Fibroblast of villous mesenchyme (primary cell): ENCODE results near the gene MUC6. TPM values are rescaled to one million over a fixed set of nuclear protein-coding genes. Genes with fewer than 3 reads are reported as not detected.
"Not testable (repeated sequence)": the region's sequence is repeated elsewhere in the genome, so short reads cannot be mapped to it uniquely, and the experiment has no call there.

ENCODE experiments used
- DNase-seq: peaks from one replicate; pipeline ENCODE4 v3.0.0-alpha.2; 2010; ENCODE audit warnings: low read depth
- H3K4me3 ChIP-seq: 2 replicates; pipeline ENCODE4 v1.5.1; 2011; ENCODE audit warnings: low read depth, mild to moderate bottlenecking, low read length
- total RNA-seq: library from RNA; depleted of rRNA; stranded (reverse); fragments of >200 nt; gene quantifications from 2 replicates; pipeline ENCODE4 v1.2.3, GENCODE V29; 2012
- TF ChIP-seq, protein P1 (sequence below): IDR thresholded peaks from 2 replicates; pipeline ENCODE4 v1.5.1; 2012; ENCODE audit warnings: low read depth, mild to moderate bottlenecking, low read length; ENCODE audit not compliant: insufficient read depth

The MUC6 gene
- total RNA-seq, 1 donor: not detected

DNA sequence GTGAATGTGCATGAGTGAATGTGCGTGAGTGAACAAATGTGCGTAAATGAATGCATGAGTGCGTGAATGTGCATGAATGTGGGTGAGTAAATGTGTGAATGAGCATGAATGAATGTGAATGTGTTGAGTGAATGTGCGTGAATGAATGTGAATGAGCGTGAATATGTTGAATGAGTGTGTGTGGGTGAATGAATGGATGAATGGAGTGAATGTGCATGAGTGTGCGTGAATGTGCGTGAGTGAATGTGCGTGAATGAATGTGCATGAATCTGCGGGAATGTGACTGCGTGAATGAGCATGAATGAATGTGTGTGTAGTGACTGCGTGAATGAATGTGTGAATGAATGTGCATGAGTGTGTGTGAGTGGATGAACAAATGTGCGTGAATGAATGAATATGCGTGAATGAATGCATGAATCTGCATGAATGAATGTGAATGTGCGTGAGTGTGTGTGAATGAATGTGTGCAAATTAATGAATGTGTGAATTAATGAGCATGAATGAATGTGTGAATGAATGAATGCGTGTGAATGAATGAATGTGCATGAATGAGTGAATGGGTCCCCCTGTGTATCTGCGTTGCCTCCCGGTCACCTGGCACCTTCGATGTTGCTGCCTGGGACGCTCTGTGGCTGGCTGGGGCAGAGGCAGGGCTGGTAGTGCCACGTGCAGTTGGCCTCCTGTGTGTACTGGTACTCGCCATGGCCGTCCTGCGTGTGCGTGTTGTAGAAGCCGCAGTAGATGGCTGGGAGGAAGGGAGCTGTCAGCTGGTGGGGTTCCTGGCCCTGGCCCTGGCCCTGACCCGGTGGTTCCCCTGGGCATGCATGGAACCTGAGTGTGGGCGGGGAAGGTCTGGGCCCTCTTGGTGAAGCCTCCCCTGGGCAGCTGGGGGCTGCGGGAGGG lies 13.4 kb downstream of the MUC6 start:
- TF ChIP-seq, protein P1, sequence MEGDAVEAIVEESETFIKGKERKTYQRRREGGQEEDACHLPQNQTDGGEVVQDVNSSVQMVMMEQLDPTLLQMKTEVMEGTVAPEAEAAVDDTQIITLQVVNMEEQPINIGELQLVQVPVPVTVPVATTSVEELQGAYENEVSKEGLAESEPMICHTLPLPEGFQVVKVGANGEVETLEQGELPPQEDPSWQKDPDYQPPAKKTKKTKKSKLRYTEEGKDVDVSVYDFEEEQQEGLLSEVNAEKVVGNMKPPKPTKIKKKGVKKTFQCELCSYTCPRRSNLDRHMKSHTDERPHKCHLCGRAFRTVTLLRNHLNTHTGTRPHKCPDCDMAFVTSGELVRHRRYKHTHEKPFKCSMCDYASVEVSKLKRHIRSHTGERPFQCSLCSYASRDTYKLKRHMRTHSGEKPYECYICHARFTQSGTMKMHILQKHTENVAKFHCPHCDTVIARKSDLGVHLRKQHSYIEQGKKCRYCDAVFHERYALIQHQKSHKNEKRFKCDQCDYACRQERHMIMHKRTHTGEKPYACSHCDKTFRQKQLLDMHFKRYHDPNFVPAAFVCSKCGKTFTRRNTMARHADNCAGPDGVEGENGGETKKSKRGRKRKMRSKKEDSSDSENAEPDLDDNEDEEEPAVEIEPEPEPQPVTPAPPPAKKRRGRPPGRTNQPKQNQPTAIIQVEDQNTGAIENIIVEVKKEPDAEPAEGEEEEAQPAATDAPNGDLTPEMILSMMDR: no peak
- DNase-seq: no peak
- no peak overlapping the region for H3K4me3 ChIP-seq

DNA sequence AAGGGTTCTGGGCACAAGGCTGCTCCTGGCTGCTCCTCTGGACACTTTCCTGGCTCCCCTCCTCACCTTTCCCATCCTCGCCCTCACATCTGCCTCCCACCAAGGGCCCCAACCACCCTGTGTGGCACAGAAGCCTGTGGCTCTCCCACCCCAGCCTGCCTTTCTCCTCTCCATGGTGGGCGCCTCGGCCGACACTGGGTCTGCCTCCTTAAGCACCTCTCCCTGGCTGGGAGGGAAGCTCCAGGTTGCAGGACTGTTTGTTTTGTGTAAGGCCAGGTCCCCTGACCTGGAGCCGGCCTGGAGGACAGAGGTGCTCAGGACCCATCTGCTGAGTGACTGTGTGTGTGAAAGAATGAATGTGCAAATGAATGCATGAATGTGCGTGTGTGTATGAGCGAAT lies 14.1 kb downstream of the MUC6 start:
- TF ChIP-seq, protein P1: no peak
- no peak overlapping the region for H3K4me3 ChIP-seq
- DNase-seq: no peak

- H3K4me3 ChIP-seq: no peak overlapping the region
- no peak for DNase-seq
- TF ChIP-seq, protein P1: no peak
These were observed 16.2 kb downstream of the MUC6 start for GRCh38 chr11:1020211-1020905.

DNA sequence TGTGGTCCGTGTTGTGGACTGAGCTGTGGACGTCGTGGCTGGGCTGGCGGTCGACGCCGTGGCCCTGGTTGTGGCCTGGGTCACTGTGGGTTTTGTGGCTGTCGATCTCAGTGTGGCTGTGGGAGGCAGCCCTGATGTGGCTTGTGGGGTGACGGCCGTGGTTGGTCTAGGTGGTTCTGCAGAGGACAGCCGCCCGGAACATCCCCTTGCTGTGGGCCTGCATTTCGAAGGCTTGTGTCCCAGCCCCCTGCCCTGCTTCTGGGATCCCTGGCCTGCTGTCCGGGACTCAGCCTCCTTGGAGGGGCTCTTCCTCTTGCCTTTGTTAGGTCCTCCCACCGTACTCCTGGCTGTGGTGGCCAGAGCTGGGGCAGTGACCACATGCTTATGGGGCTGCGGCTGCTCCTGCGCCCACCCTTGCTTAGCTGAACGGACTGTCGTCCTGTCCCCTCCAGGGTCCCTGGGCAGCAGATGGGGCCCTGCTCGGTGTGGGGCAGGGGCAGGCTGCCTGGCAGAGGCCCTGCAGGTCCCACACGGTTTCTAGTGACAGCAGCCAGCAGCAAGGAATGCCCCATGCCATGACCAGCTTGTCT lies 17.1 kb downstream of the MUC6 start:
- H3K4me3 ChIP-seq: no peak overlapping the region
- no peak for DNase-seq
- TF ChIP-seq, protein P1: no peak

DNA sequence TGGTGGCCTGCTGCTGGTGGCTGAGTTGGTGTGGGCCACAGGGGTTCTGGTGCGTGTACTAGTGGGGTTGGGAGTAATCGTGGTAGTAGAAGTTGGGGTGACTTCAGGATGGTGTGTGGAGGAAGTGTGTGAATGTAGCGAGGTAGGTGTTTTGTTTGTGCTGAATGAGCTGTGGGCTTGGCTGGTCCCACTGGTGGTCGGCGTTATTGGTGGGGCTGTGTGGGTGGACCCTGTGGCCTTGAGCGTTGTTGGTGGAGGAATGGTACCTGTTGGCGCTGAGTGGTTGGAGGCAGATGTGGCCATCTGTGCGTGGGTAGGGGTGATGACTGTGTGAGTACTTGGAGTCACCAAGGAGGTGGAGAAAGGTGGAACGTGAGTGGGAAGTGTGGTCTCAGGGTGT lies 18.4 kb downstream of the MUC6 start:
- TF ChIP-seq, protein P1: no peak
- H3K4me3 ChIP-seq: no peak overlapping the region
- no peak for DNase-seq

DNA sequence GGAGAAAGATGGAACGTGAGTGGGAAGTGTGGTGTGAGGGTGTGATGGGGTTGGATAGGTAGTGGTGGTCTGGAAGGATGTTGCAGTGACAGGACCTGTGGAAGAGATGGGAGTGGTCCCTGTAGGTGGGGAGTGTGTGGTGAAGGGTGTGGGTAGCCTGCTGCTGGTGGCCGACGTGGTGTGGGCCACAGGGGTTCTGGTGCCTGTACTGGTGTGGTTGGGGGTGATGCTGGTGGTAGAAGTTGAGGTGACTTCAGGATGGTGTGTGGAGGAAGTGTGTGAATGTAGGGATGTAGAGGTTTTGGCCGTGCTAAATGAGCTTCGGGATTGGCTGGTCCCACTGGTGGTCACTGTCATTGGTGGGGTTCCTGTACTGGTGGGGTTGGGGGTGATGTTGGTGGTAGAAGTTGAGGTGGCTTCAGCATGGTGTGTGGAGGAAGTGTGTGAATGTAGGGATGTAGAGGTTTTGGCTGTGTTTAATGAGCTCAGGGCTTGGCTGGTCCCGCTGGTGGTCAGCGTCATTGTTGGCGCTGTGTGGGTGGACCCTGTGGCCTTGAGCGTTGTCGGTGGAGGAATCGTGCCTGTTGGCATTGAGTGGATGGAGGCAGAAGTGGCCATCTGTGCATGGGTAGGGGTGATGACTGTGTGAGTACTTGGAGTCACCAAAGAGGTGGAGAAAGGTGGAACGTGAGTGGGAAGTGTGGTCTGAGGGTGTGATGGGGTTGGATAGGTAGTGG lies 19.1 kb downstream of the MUC6 start:
- no peak for DNase-seq
- H3K4me3 ChIP-seq: no peak overlapping the region
- TF ChIP-seq, protein P1: no peak

DNA sequence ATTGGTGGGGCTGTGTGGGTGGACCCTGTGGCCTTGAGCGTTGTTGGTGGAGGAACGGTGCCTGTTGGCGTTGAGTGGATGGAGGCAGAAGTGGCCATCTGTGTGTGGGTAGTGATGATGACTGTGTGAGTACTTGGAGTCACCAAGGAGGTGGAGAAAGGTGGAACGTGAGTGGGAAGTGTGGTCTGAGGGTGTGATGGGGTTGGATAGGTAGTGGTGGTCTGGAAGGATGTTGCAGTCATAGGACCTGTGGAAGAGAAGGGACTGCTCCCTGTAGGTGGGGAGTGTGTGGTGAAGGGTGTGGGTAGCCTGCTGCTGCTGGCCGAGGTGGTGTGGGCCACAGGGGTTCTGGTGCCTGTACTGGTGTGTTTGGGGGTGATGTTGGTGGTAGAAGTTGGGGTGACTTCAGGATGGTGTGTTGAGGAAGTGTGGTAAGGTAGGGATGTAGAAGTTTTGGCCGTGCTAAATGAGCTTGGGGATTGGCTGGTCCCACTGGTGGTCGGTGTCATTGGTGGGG lies 19.9 kb downstream of the MUC6 start:
- not testable (repeated sequence) for DNase-seq, H3K4me3 ChIP-seq
